Colonic mucosa (tissue), 4 donors: ENCODE measurements around the gene BRCA1. TPM values are rescaled to one million over a fixed set of nuclear protein-coding genes. Genes with fewer than 3 reads are reported as not detected.
"Not testable (repeated sequence)": the region's sequence is repeated elsewhere in the genome, so short reads cannot be mapped to it uniquely, and the experiment has no call there.

Experiments used
- DNase-seq: peaks from one replicate; pipeline ENCODE4 v3.0.0-alpha.2; 2020
- H3K27ac ChIP-seq: fragments of 200-600 bp; one replicate; pipeline ENCODE4 v1.8.0; 2021
- H3K27me3 ChIP-seq: fragments of 200-600 bp; one replicate; pipeline ENCODE4 v1.8.0; 2021
- H3K36me3 ChIP-seq: fragments of 200-600 bp; one replicate; pipeline ENCODE4 v1.8.0; 2021
- H3K4me1 ChIP-seq: fragments of 200-600 bp; one replicate; pipeline ENCODE4 v1.8.0; 2021; ENCODE audit warnings: mild to moderate bottlenecking
- H3K4me3 ChIP-seq: fragments of 200-600 bp; one replicate; pipeline ENCODE4 v1.8.0; 2021
- H3K9ac ChIP-seq, 2 donors: one replicate each; pipeline ENCODE4 v1.7.0; 2013; ENCODE audit warnings: control low read depth in 2 of 2, low read depth in 2 of 2, low read length in 2 of 2
- H3K9me3 ChIP-seq: fragments of 200-600 bp; one replicate; pipeline ENCODE4 v1.8.0; 2021
- CTCF ChIP-seq: fragments of 200-600 bp; IDR thresholded peaks from one replicate; pipeline ENCODE4 v1.8.0; 2022; ENCODE audit warnings: antibody characterized with exemption, mild to moderate bottlenecking
- intact Hi-C: fragments of 100-400 bp; cut with DNase I; formaldehyde crosslinking; loops from one replicate; pipeline ENCODE4 v1.14.1; 2022
- total RNA-seq, 2 donors: library from RNA; stranded (reverse); fragmentation: NEBNext Ultra II Directional in 1 of 2; extraction: Animal tissue kit (Norgen Biotek cat#: 25700) in 1 of 2; gene quantifications; one replicate each; pipeline ENCODE4 v1.2.1, GENCODE V29; 2021
- donor health status: healthy.
- donor health status: DM: no; HTN: no; CAD: no.
- donor health status: DM: no; HTN: no; CAD: no.

Gene BRCA1
- total RNA-seq, 2 donors from 2014 or later, result 9.5 to 44.1 TPM

GRCh38 chr17:43105146-43105545 lies 20.0 kb downstream of the BRCA1 start:
- Histone ChIP-seq H3K4me1 (no peaks in the 10 kb centered on the region), H3K36me3 (no peaks in the 10 kb centered on the region), H3K4me3 (no peak overlapping the region), H3K27me3 (no peaks in the 10 kb centered on the region), H3K27ac (no peak overlapping the region), H3K9ac (no peak overlapping the region), H3K9me3 (no peaks in the 10 kb centered on the region)
- TF ChIP-seq CTCF, result no peak
- intact Hi-C loops, result loop anchor here (10.0 kb wide), 1 partner anchor 60 kb away; no protein-coding TSS in a partner anchor
- no peak for DNase-seq

GRCh38 chr17:43104665-43105064 lies 20.5 kb downstream of the BRCA1 start:
- no peak for TF ChIP-seq CTCF
- H3K27me3 ChIP-seq, result no peaks in the 10 kb centered on the region
- no peaks in the 10 kb centered on the region for H3K9me3 ChIP-seq
- intact Hi-C loops, result loop anchor here (10.0 kb wide), 1 partner anchor 60 kb away; no protein-coding TSS in a partner anchor
- H3K27ac ChIP-seq, result no peak overlapping the region
- no peak for DNase-seq
- H3K4me3 ChIP-seq, result no peak overlapping the region
- H3K4me1 ChIP-seq, result no peaks in the 10 kb centered on the region
- H3K9ac ChIP-seq, result no peak overlapping the region
- no peaks in the 10 kb centered on the region for H3K36me3 ChIP-seq

GRCh38 chr17:43095364-43095763 lies 29.8 kb downstream of the BRCA1 start:
- H3K9me3 ChIP-seq, H3K27ac ChIP-seq, H3K27me3 ChIP-seq, H3K36me3 ChIP-seq, H3K9ac ChIP-seq, DNase-seq, intact Hi-C loops, H3K4me1 ChIP-seq, H3K4me3 ChIP-seq: not testable (repeated sequence)

GRCh38 chr17:43094129-43094835 lies 30.9 kb downstream of the BRCA1 start:
- Histone ChIP-seq H3K27me3 (no peaks in the 10 kb centered on the region), H3K4me1 (no peaks in the 10 kb centered on the region), H3K36me3 (no peaks in the 10 kb centered on the region), H3K4me3 (no peak overlapping the region), H3K9me3 (no peaks in the 10 kb centered on the region), H3K27ac (no peak overlapping the region), H3K9ac (no peak overlapping the region)
- intact Hi-C loops, result no loop called here
- no peak for DNase-seq
- TF ChIP-seq CTCF, result no peak

- H3K4me3 ChIP-seq, result no peak overlapping the region
- no peak overlapping the region for H3K9ac ChIP-seq
- intact Hi-C loops, result no loop called here
- DNase-seq, result no peak
- no peak overlapping the region for H3K27ac ChIP-seq
- no peaks in the 10 kb centered on the region for H3K9me3 ChIP-seq
- H3K4me1 ChIP-seq, result no peaks in the 10 kb centered on the region
- H3K36me3 ChIP-seq, result no peaks in the 10 kb centered on the region
- no peaks in the 10 kb centered on the region for H3K27me3 ChIP-seq
- no peak for TF ChIP-seq CTCF
Observed at GRCh38 chr17:43092901-43093300, 32.3 kb downstream of the BRCA1 start.

- no peak overlapping the region for H3K9ac ChIP-seq
Observed at GRCh38 chr17:43090022-43090421, 35.1 kb downstream of the BRCA1 start.

More at GRCh38 chr17:43090022-43090421, 35.1 kb downstream of the BRCA1 start:
- H3K36me3 ChIP-seq, result no peaks in the 10 kb centered on the region
- H3K27me3 ChIP-seq, result no peaks in the 10 kb centered on the region
- no peak overlapping the region for H3K27ac ChIP-seq
- H3K9me3 ChIP-seq, result no peaks in the 10 kb centered on the region
- DNase-seq, result no peak
- H3K4me3 ChIP-seq, result no peak overlapping the region
- H3K4me1 ChIP-seq, result no peaks in the 10 kb centered on the region
- intact Hi-C loops, result no loop called here
- no peak for TF ChIP-seq CTCF
